Type B pancreatic cell (in vitro differentiated cells): ENCODE data around the gene ERN2. TPM values are rescaled to one million over a fixed set of nuclear protein-coding genes. Genes with fewer than 3 reads are reported as not detected.

Experiments
- DNase-seq: peaks from one replicate; pipeline ENCODE4 v3.0.0; 2021; ENCODE audit warnings: mixed read lengths; ENCODE audit not compliant: unreplicated experiment; ENCODE audit errors: extremely low spot score
- H3K27ac Mint-ChIP-seq: 2 replicates; pipeline ENCODE4 v1.8.0; 2021; ENCODE audit warnings: mild to moderate bottlenecking, mixed read lengths
- H3K27me3 Mint-ChIP-seq: 2 replicates; pipeline ENCODE4 v1.8.0; 2021; ENCODE audit warnings: mixed read lengths
- H3K36me3 Mint-ChIP-seq: 2 replicates; pipeline ENCODE4 v1.8.0; 2021; ENCODE audit warnings: mixed read lengths
- H3K4me1 Mint-ChIP-seq: one replicate; pipeline ENCODE4 v1.8.0; 2021; ENCODE audit warnings: mixed read lengths; ENCODE audit not compliant: unreplicated experiment
- H3K4me3 Mint-ChIP-seq: 2 replicates; pipeline ENCODE4 v1.8.0; 2021; ENCODE audit warnings: mild to moderate bottlenecking, mixed read lengths
- H3K9me3 Mint-ChIP-seq: 2 replicates; pipeline ENCODE4 v1.8.0; 2021; ENCODE audit warnings: mixed read lengths
- total RNA-seq: library from RNA; stranded (reverse); gene quantifications from 2 replicates; pipeline ENCODE4 v1.2.1, GENCODE V29; 2021; ENCODE audit warnings: low replicate concordance
- TF ChIP-seq, protein P1 (sequence below): fragments of 200-600 bp; sonication (generic); conservative IDR thresholded peaks from 2 replicates; pipeline ENCODE4 v1.5.0; 2021; ENCODE audit warnings: antibody characterized with exemption, mild to moderate bottlenecking

ERN2 gene
- total RNA-seq, 1 donor from 2014 or later: 3.1 TPM

DNA sequence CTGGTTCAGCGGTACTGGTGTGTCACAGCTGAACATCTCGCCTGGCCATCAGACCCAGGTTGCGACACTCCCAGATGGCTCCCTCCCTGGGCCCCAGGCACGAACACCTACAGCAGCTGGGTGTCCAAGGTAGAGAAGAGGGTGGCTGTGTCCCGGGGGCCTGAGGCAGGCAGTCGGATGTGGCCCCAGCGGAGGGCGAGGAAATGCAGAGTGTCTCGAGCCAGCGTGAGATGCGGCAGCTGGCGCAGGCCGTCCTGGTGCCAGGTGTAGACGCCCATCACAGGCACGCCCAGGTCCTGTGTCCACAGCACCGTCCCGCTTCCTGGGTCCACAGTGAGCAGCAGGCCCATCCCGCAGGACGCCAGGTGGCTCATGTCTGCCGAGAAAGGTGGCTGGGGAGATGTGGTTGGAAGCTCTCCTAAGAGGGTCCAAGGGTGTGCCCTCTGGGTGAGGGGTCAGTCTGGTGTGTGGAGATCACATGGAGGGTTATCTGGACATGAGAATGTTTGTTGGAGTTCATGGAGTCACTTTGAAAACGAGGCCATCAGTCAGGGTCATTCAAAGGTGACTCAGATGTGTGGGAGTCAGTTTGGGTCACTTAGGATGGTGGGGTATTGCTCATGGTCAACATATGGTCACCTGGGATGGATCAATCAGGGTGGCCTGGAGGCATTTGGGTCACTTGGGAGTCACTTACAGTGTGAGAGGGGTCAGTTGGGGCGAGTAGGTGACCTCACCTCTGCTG, 8.1 kb downstream of the ERN2 start:
- TF ChIP-seq, protein P1, sequence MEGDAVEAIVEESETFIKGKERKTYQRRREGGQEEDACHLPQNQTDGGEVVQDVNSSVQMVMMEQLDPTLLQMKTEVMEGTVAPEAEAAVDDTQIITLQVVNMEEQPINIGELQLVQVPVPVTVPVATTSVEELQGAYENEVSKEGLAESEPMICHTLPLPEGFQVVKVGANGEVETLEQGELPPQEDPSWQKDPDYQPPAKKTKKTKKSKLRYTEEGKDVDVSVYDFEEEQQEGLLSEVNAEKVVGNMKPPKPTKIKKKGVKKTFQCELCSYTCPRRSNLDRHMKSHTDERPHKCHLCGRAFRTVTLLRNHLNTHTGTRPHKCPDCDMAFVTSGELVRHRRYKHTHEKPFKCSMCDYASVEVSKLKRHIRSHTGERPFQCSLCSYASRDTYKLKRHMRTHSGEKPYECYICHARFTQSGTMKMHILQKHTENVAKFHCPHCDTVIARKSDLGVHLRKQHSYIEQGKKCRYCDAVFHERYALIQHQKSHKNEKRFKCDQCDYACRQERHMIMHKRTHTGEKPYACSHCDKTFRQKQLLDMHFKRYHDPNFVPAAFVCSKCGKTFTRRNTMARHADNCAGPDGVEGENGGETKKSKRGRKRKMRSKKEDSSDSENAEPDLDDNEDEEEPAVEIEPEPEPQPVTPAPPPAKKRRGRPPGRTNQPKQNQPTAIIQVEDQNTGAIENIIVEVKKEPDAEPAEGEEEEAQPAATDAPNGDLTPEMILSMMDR: no peak
- no peaks in the 10 kb centered on the region for H3K36me3 Mint-ChIP-seq

DNA sequence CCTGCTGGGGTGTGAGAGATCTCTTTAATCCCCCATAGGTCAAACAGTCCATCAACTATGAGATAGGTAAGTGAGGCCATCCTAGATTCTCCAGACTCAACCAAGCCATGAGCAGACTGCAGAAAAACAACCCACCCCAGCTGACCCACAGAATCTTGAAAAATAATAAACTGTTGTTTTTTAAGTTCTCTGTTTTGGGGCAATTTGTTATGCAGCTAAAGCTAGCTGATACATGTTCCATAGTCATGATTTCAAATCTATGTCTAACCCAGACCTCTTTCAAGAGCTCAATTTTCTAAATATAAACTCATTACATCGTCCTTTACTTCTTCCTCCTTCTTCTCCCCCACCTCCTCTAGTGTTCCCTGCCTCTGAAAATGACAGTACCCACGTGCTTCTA, 10.1 kb downstream of the ERN2 start:
- peaks cover 9% of the 10 kb centered on the region for H3K9me3 Mint-ChIP-seq
- DNase-seq: no peak
- TF ChIP-seq, protein P1: no peak
- H3K27me3 Mint-ChIP-seq: peaks cover 6% of the 10 kb centered on the region
- peaks cover 5% of the 10 kb centered on the region for H3K4me1 Mint-ChIP-seq
- H3K36me3 Mint-ChIP-seq: no peaks in the 10 kb centered on the region
- no peak overlapping the region for H3K4me3 Mint-ChIP-seq
- no peak overlapping the region for H3K27ac Mint-ChIP-seq

More for the DNA sequence above, 8.1 kb downstream of the ERN2 start:
- Mint-ChIP-seq H3K27ac (no peak overlapping the region), H3K9me3 (peaks cover 9% of the 10 kb centered on the region), H3K4me1 (peaks cover 5% of the 10 kb centered on the region), H3K27me3 (peaks cover 15% of the 10 kb centered on the region), H3K4me3 (no peak overlapping the region)
- no peak for DNase-seq

DNA sequence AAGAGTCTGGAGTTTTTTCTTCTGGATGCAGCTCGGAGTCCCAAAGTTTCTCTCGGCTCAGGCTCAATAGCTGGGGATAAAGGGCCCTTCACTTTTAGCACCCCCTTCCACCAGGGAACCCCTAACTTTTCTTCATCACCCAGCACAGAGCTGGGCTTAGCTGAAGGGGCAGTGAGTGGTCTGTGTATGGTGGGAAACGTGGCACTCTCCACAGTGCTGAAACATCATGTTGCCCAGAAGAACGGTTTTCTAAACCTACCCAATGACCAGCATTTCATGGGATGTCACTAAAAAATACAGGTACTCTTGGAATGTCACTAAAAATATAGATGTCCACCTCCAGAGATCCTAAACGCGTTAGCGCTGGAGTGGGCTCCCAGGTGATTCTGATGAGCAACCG, 12.0 kb downstream of the ERN2 start:
- H3K4me3 Mint-ChIP-seq: no peak overlapping the region
- H3K4me1 Mint-ChIP-seq: peaks cover 5% of the 10 kb centered on the region
- peaks cover 6% of the 10 kb centered on the region for H3K27me3 Mint-ChIP-seq
- TF ChIP-seq, protein P1: no peak
- H3K9me3 Mint-ChIP-seq: peaks cover 9% of the 10 kb centered on the region
- no peaks in the 10 kb centered on the region for H3K36me3 Mint-ChIP-seq
- H3K27ac Mint-ChIP-seq: no peak overlapping the region
- DNase-seq: no peak

DNA sequence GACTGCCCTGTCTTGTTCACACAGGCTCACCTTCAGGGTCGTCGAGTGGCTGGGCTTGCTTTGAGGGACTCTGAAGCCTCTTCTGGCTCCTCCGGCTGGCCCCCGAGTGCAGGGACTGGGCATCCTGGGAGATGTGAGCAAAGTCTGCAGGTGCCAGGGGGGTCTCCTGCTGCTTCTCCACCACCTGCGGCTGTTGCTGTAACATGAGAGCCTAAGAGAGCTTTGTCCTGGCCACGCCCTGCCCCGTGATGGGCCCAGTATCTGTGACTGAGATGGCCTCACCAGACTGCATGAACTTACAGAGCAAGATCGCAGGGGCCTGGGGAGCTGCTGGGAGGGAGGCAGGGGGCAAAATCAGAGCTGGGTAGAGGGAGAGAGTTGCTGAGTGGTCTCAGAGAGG, 12.5 kb downstream of the ERN2 start:
- Mint-ChIP-seq H3K27ac (no peak overlapping the region), H3K4me3 (no peak overlapping the region), H3K9me3 (peaks cover 9% of the 10 kb centered on the region), H3K27me3 (peaks cover 6% of the 10 kb centered on the region), H3K4me1 (peaks cover 5% of the 10 kb centered on the region), H3K36me3 (no peaks in the 10 kb centered on the region)
- TF ChIP-seq, protein P1: no peak
- DNase-seq: no peak

DNA sequence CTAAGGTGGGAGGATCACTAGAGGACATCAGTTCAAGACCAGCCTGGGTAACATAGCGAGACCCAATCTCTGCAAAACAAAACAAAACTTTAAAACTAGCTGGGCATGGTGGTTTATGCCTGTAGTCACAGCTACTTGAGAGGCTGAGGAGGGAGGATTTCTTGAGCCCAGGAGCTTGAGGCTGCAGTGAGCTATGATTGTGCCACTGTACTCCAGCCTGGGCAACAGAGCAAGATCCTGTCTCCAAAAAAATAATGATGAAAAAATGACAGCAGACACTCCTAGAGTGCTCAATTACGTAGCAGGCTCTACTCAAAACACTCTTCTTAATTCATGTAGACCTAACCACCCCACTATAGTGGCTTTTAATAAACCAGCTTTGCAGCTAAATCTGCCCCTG, 12.9 kb downstream of the ERN2 start:
- Mint-ChIP-seq H3K9me3 (peaks cover 9% of the 10 kb centered on the region), H3K4me3 (no peak overlapping the region), H3K36me3 (no peaks in the 10 kb centered on the region), H3K27ac (no peak overlapping the region), H3K27me3 (peaks cover 6% of the 10 kb centered on the region), H3K4me1 (peaks cover 6% of the 10 kb centered on the region)
- TF ChIP-seq, protein P1: no peak
- DNase-seq: no peak
